Choroid plexus epithelial cell (primary cell): ENCODE measurements around the gene TEX2.

ENCODE experiments used
- DNase-seq: peaks from one replicate; pipeline ENCODE4 v3.0.0-alpha.2; 2010; ENCODE audit warnings: low read depth
- H3K4me3 ChIP-seq: 2 replicates; pipeline ENCODE4 v1.5.1; 2011; ENCODE audit warnings: low read depth, mild to moderate bottlenecking, control low read depth, low read length, moderate library complexity
- CTCF ChIP-seq: conservative IDR thresholded peaks from 2 replicates; pipeline ENCODE4 v1.5.1; 2011; ENCODE audit warnings: low read depth, mild to moderate bottlenecking, control low read depth, inconsistent platforms, low read length, moderate library complexity

Gene TEX2

GRCh38 chr17:64115043-64115698 lies 147.9 kb downstream of the TEX2 start:
- peak; percentile 21 for DNase-seq
- H3K4me3 ChIP-seq, result no peak overlapping the region
- no peak for TF ChIP-seq CTCF

GRCh38 chr17:64113006-64113405 lies 150.1 kb downstream of the TEX2 start:
- TF ChIP-seq CTCF, result no peak
- no peak for DNase-seq
- H3K4me3 ChIP-seq, result no peak overlapping the region

DNA sequence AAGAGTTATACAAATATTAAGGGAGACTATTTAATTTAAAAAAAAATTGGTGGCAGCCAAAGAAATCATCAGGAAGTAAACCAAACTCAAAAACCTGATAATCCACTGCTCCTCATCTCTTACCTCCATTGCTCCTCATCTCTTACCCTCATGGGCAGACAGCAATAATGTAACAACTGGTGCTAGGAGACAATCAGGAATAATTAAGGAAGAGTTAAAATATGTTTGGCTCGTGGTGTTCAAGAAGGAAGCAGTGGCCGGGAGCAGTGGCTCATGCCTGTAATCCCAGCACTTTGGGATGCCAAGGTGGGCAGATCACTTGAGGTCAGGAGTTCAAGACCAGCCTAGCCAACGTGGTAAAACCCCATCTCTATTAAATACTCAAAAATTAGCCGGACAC lies 151.2 kb downstream of the TEX2 start:
- no peak overlapping the region for H3K4me3 ChIP-seq
- no peak for TF ChIP-seq CTCF
- DNase-seq, result no peak

- TF ChIP-seq CTCF, result no peak
- no peak overlapping the region for H3K4me3 ChIP-seq
- no peak for DNase-seq
Observed at GRCh38 chr17:64110379-64111152, 152.5 kb downstream of the TEX2 start.

DNA sequence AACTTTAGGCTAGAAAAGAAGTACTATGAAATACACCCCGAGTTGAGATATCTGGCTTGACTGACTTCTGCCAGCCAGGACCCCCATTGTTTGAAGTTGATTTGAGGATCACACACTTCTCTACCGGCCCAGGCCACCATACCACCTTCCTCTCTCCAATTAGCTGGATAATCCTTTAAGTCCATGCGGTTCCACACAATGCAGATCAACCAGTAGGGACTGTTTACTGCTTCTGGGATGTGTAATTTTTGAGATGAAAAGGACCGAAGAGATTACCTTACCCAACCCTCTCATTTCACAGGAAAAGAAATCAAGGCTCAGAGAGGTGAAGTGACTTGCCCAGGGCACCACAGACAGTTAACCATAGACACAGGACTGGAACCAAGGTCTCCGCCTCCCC lies 153.7 kb downstream of the TEX2 start:
- no peak overlapping the region for H3K4me3 ChIP-seq
- no peak for DNase-seq
- TF ChIP-seq CTCF, result no peak

- DNase-seq, result no peak
- H3K4me3 ChIP-seq, result no peak overlapping the region
- no peak for TF ChIP-seq CTCF
Observed at GRCh38 chr17:64107500-64108236, 155.4 kb downstream of the TEX2 start.
